Right lobe of liver (tissue), 6 donors: ENCODE measurements around the gene PHACTR2. TPM values are rescaled to one million over a fixed set of nuclear protein-coding genes. Genes with fewer than 3 reads are reported as not detected.

Source experiments
- ATAC-seq, 4 donors: fragments of 200-7000 bp; cut with Tn5 transposase; one replicate each; pipeline ENCODE4 v1.9.1; 2020; ENCODE audit warnings: mild to moderate bottlenecking in 4 of 4, moderate library complexity in 4 of 4
- DNase-seq, 3 donors: peaks; one replicate each; pipeline ENCODE4 v3.0.0-alpha.2; 2020
- H3K27ac ChIP-seq, 3 donors: fragments of 200-600 bp; one replicate each; pipeline ENCODE4 v1.8.0; 2022
- H3K27me3 ChIP-seq, 2 donors: fragments of 200-600 bp; one replicate each; pipeline ENCODE4 v1.8.0; 2022
- H3K36me3 ChIP-seq, 4 donors: fragments of 200-600 bp; sonication (generic) in 1 of 4; one replicate each; pipeline versions ENCODE4 v1.5.1 to v1.8.0; 2017 to 2022; ENCODE audit warnings: control low read depth in 1 of 4
- H3K4me1 ChIP-seq, 4 donors: fragments of 200-600 bp; sonication (generic) in 1 of 4; one replicate each; pipeline versions ENCODE4 v1.5.1 to v1.8.0; 2017 to 2022; ENCODE audit warnings: control low read depth in 1 of 4
- H3K4me3 ChIP-seq, 3 donors: fragments of 200-600 bp; one replicate each; pipeline ENCODE4 v1.8.0; 2022
- H3K9me3 ChIP-seq, 4 donors: fragments of 200-600 bp; sonication (generic) in 1 of 4; one replicate each; pipeline versions ENCODE4 v1.5.1 to v1.8.0; 2017 to 2022; ENCODE audit warnings: control low read depth in 1 of 4
- POLR2A ChIP-seq: fragments of 450-650 bp; IDR thresholded peaks from one replicate; pipeline ENCODE4 v1.6.1; 2017; ENCODE audit warnings: antibody characterized with exemption, mild to moderate bottlenecking
- WGBS: methylation state at CpG from one replicate; pipeline ENCODE4 v1.1.6; 2018; ENCODE audit warnings: low coverage, low lambda C conversion rate; ENCODE audit not compliant: insufficient coverage; ENCODE audit errors: missing lambda C conversion rate; 5-methylcytosine and 5-hydroxymethylcytosine counted together
- intact Hi-C, 2 donors: fragments of 100-400 bp; cut with DNase I; formaldehyde crosslinking; loops; one replicate each; pipeline versions ENCODE4 v1.11.2 to v1.14.1; 2022
- total RNA-seq, 6 experiments: library from RNA; depleted of rRNA in 2 of 6; stranded (reverse); fragments of >200 nt in 2 of 6; fragmentation: NEBNext Ultra II Directional in 3 of 6; extraction: Animal tissue kit (Norgen Biotek cat#: 25700) in 3 of 6; gene quantifications; one replicate each; pipeline versions ENCODE4 v1.1.0 to v1.2.4, GENCODE V29; 2016 to 2023
- TF ChIP-seq, protein P1 (sequence below), 4 donors: fragments of 200-600 bp in 3 of 4; fragments of 450-650 bp in 1 of 4; IDR thresholded peaks; one replicate each; pipeline versions ENCODE4 v1.5.1 to v1.8.0; 2016 to 2022; ENCODE audit warnings: antibody characterized with exemption in 4 of 4, mild to moderate bottlenecking in 2 of 4
- donor health status: DM: no; HTN: yes; CAD: no.
- donor health status: DM: no; HTN: no; CAD: no.
- donor health status: DM: no; HTN: no; CAD: no.
- donor health status: DM: no; HTN: yes; CAD: no.
- donor health status: DM: no; HTN: yes; CAD: no.

The PHACTR2 gene
- total RNA-seq, 6 experiments from 2014 or later, result 14.0 to 62.7 (median 20.9) TPM

DNA sequence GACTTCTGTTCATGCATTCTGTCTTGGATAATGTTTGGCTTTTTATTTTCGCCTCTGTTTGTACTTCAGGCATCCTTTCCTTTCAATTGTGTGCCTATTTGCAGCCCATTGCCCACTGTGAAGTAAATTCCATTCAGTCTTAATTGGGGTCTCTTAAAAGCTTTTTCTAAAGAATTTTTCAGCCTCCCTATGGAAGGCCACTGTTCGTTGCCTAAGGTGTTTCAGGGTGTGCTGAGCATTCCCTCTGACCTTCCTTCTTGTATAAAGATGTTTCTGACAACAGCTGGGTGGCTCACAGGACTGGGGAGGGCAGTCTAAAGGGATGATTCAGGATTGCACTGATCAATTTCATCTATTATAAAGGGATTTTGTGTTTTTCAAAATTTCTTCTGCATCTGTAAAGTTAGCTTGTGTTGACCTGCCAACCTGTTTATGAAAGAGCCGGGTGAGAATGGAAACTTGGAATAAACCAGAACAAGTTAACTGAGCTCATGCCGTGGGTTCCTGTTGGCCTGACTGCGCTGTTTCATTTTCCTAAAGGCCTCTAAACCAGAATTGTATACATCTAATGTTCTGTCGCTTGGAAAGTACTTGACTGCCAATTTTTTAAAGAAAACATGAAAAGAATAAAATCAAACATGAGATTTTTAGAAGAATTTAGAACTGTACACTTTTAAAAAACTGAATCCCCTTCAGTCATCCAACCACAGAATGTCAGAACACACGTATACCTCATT lies 14.3 kb downstream of the PHACTR2 start:
- WGBS, result 74% methylated on average over 7 of the region's 7 CpGs
- no peaks in the 10 kb centered on the region for H3K9me3 ChIP-seq
- no peak overlapping the region for H3K4me3 ChIP-seq
- no peak overlapping the region for H3K27ac ChIP-seq
- peaks cover 0 to 33% (median 8%) of the 10 kb centered on the region in 4 donors for H3K4me1 ChIP-seq
- TF ChIP-seq POLR2A, result no peak
- TF ChIP-seq, protein P1, sequence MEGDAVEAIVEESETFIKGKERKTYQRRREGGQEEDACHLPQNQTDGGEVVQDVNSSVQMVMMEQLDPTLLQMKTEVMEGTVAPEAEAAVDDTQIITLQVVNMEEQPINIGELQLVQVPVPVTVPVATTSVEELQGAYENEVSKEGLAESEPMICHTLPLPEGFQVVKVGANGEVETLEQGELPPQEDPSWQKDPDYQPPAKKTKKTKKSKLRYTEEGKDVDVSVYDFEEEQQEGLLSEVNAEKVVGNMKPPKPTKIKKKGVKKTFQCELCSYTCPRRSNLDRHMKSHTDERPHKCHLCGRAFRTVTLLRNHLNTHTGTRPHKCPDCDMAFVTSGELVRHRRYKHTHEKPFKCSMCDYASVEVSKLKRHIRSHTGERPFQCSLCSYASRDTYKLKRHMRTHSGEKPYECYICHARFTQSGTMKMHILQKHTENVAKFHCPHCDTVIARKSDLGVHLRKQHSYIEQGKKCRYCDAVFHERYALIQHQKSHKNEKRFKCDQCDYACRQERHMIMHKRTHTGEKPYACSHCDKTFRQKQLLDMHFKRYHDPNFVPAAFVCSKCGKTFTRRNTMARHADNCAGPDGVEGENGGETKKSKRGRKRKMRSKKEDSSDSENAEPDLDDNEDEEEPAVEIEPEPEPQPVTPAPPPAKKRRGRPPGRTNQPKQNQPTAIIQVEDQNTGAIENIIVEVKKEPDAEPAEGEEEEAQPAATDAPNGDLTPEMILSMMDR (IDR thresholded peaks at IDR 0.05), result no peak
- no peak for ATAC-seq
- H3K27me3 ChIP-seq, result no peaks in the 10 kb centered on the region
- intact Hi-C loops, result no loop called here
- H3K36me3 ChIP-seq, result no peaks in the 10 kb centered on the region
- DNase-seq, result no peak

DNA sequence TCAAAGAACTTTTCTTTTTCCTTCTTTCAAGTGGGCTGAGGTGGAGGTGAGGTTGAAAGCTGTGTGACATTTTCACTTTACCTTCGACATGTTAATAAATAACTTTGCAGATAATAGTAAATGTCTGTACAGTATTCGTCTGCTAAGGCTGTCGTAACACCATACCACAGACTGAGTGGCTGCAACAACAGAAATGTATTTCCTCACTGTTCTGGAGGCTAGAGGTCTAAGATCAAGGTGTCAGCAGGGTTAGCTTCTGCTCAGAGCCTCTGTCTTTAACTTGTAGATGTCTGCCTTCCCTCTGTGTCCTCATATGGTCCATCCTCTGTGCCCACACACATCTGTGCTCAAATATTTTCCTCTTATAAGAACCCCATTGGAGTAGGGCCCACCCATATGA lies 14.9 kb downstream of the PHACTR2 start:
- Histone ChIP-seq H3K27me3 (no peaks in the 10 kb centered on the region), H3K36me3 (no peaks in the 10 kb centered on the region), H3K4me3 (no peak overlapping the region), H3K27ac (no peak overlapping the region), H3K9me3 (no peaks in the 10 kb centered on the region), H3K4me1 (peaks cover 0 to 40% (median 8%) of the 10 kb centered on the region in 4 donors)
- TF ChIP-seq, protein P1 (IDR thresholded peaks at IDR 0.05), result no peak
- no peak for TF ChIP-seq POLR2A
- ATAC-seq, result peak in 1 of 4 donors; percentile 10
- 61% methylated on average over 3 of the region's 3 CpGs for WGBS
- no peak for DNase-seq
- intact Hi-C loops, result no loop called here

DNA sequence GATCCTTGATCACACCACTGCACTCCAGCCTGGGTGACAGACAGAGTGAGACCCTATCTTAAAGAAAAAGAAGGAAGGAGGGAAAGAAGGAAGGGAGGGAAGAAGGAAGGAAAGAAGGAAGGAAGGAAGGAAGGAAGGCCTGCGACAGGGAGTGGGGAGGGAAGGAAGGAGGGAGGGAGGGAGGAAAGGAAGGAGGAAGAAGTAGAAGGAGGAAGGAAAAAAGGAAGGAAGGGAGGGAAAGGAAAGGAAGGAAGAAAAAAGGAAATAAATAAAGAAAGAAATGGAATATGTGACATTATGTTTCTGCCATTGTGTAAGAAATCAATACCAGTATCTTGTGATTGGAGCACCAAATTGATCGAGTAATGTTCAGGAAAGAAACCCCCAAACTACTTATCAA lies 16.2 kb downstream of the PHACTR2 start:
- Histone ChIP-seq H3K27ac (no peak overlapping the region), H3K4me3 (no peak overlapping the region), H3K9me3 (no peaks in the 10 kb centered on the region), H3K4me1 (peaks cover 0 to 42% (median 8%) of the 10 kb centered on the region in 4 donors), H3K36me3 (no peaks in the 10 kb centered on the region), H3K27me3 (no peaks in the 10 kb centered on the region)
- WGBS, result 60% methylated on average over 2 of the region's 2 CpGs
- no peak for DNase-seq
- ATAC-seq, result no peak
- intact Hi-C loops, result no loop called here
- no peak for TF ChIP-seq POLR2A
- TF ChIP-seq, protein P1 (IDR thresholded peaks at IDR 0.05), result no peak

DNA sequence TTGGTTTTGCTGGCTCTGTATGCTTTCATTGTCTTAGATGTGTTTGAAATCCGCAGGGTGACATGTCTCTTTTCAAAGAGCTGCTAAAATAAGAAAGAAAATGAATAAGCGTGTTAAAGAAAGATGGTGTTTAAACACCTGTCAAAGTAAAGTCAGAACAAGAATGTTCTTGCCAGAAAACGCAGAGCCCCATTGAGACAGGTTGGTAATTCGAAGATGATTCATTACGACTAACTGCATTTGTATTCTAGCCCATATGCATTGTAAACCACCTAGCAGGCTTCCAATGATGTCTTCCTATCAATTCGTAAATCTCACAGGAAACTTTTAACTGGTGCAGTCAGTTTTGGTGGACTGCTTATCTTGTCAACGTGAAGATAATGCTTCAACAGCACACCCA lies 16.8 kb downstream of the PHACTR2 start:
- 74% methylated on average over 7 of the region's 7 CpGs for WGBS

More for the DNA sequence above, 16.8 kb downstream of the PHACTR2 start:
- DNase-seq, result no peak
- Histone ChIP-seq H3K27ac (no peak overlapping the region), H3K36me3 (no peaks in the 10 kb centered on the region), H3K27me3 (no peaks in the 10 kb centered on the region), H3K4me3 (no peak overlapping the region), H3K9me3 (no peaks in the 10 kb centered on the region), H3K4me1 (peaks cover 0 to 41% (median 8%) of the 10 kb centered on the region in 4 donors)
- TF ChIP-seq POLR2A, result no peak
- TF ChIP-seq, protein P1 (IDR thresholded peaks at IDR 0.05), result no peak
- intact Hi-C loops, result no loop called here
- ATAC-seq, result no peak
